NOMO-1 (cell line): ENCODE data around the gene OR10A6.

Experiments
- DNase-seq, 2 experiments: peaks; one replicate each; lab custom pipeline; 2025; ENCODE audit not compliant: unreplicated experiment in 2 of 2; lab: John Stamatoyannopoulos, UW

Gene OR10A6

GRCh38 chr11:7931168-7931567 lies at the start of gene OR10A6:
OR10A6 (minus strand) TSS chr11:7931268; CDS start chr11:7928662, 2,606 bp downstream.
- no peak for DNase-seq

GRCh38 chr11:7977232-7977917 lies 46.3 kb upstream of the OR10A6 start:
- no peak for DNase-seq

GRCh38 chr11:7974668-7975067 lies 43.6 kb upstream of the OR10A6 start:
- no peak for DNase-seq

- no peak for DNase-seq
Measured at GRCh38 chr11:7973011-7973410, 41.9 kb upstream of the OR10A6 start.

- DNase-seq = no peak
Measured at GRCh38 chr11:7971846-7972245, 40.8 kb upstream of the OR10A6 start.

GRCh38 chr11:7969756-7970646 lies 38.9 kb upstream of the OR10A6 start:
- DNase-seq = no peak

GRCh38 chr11:7968686-7969085 lies 37.6 kb upstream of the OR10A6 start:
- DNase-seq = no peak

GRCh38 chr11:7967826-7968225 lies 36.8 kb upstream of the OR10A6 start:
- DNase-seq = no peak

GRCh38 chr11:7967097-7967496 lies 36.0 kb upstream of the OR10A6 start:
- no peak for DNase-seq

GRCh38 chr11:7965386-7965785 lies 34.3 kb upstream of the OR10A6 start, which contains the start of gene NLRP10:
NLRP10 (minus strand) TSS chr11:7965447; CDS start chr11:7963495, 1,952 bp downstream.
- no peak for DNase-seq

GRCh38 chr11:7964873-7965272 lies 33.8 kb upstream of the OR10A6 start:
- DNase-seq = no peak

GRCh38 chr11:7964261-7964660 lies 33.2 kb upstream of the OR10A6 start:
- DNase-seq = no peak

- DNase-seq = no peak
Measured at GRCh38 chr11:7955191-7955590, 24.1 kb upstream of the OR10A6 start.

GRCh38 chr11:7949934-7950333 lies 18.9 kb upstream of the OR10A6 start:
- DNase-seq = no peak

- no peak for DNase-seq
Measured at GRCh38 chr11:7944123-7944522, 13.1 kb upstream of the OR10A6 start.

- no peak for DNase-seq
Measured at GRCh38 chr11:7941608-7942007, 10.5 kb upstream of the OR10A6 start, which contains the start of gene OR10A3. OR10A3 (minus strand) TSS chr11:7941708; CDS start chr11:7939520, 2,188 bp downstream.

GRCh38 chr11:7941146-7941545 lies 10.1 kb upstream of the OR10A6 start:
- no peak for DNase-seq

- DNase-seq = no peak
Measured at GRCh38 chr11:7936615-7937014, 5.5 kb upstream of the OR10A6 start.

GRCh38 chr11:7927635-7928034 lies 3.4 kb downstream of the OR10A6 start:
- DNase-seq = no peak

GRCh38 chr11:7924536-7924935 lies 6.5 kb downstream of the OR10A6 start:
- no peak for DNase-seq

- no peak for DNase-seq
Measured at GRCh38 chr11:7918141-7918540, 12.9 kb downstream of the OR10A6 start.

GRCh38 chr11:7911011-7911410 lies 20.1 kb downstream of the OR10A6 start:
- DNase-seq = no peak
